Lung microvascular endothelial cell (primary cell): ENCODE measurements around the gene DAAM2. TPM values are rescaled to one million over a fixed set of nuclear protein-coding genes. Genes with fewer than 3 reads are reported as not detected.

Experiments
- DNase-seq, 2 donors: peaks; one replicate each; pipeline versions ENCODE4 v3.0.0 to v3.0.0-alpha.2; 2010; ENCODE audit warnings: low read depth in 2 of 2
- total RNA-seq: library from RNA; depleted of rRNA; stranded (reverse); fragments of >200 nt; gene quantifications from 2 replicates; pipeline ENCODE4 v1.2.1, GENCODE V29; 2014

Gene DAAM2
- total RNA-seq, 1 donor from 2014 or later, result 0.20 TPM

GRCh38 chr6:39907871-39908575 lies 115.8 kb downstream of the DAAM2 start:
- no peak for DNase-seq

- no peak for DNase-seq
These were observed 116.8 kb downstream of the DAAM2 start for GRCh38 chr6:39908838-39909583.

DNA sequence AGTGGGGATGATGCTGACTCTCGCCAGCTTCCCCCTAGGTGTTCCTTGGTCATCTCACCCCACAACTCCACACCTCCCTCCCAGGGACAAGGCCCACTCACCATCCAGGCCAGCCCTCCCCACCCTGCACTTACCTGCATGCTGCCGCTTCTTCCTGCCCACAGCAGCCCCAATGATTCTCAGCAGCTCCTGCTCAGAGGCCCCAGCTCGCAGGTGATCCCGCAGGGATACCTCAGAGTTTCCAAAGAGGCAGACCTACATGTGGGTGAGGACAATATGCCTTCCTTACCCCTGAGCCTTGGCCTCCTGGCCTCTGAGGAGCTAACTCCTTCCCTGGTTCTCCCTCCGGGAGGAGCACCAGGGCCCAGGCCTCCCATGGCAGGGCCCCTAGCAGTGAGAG lies 117.5 kb downstream of the DAAM2 start:
- no peak for DNase-seq

DNA sequence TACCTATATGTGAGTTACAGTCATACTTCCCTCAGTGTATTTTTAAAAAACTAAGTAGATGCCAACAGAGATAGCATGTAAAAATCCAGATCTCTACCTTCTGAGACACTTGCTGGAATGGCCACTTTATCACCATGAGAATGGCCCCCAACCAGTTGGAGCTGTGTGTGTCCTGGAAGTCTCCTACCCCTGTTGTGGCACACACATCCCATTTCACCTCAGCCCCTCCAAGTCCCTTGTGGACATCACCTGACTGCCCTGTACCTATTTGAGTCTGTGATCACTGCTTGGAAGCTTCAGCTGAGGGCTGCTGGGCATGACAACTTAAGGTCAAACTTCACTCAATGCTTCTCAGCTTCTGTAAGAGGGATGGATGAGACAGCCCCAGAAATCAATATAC lies 118.0 kb downstream of the DAAM2 start:
- DNase-seq, result no peak

DNA sequence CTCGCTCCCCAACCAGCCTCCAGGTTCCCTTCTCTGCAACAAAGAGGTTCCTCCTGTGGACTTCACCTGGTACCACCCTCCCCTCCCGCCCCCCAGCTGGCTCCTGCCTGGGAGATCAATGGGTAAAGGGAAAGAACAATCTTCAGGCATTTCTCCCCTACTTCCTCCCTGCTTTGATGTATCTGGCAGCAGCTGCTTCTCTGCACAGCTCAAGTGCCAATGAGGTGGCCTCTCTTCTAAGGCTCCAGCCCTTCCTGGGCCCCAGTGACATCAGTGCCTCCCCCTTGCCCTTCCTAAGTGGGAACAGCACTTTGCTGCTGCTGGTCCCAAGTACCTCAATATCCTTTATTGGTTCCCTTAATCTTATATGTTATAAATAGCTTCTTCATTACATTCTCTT lies 118.6 kb downstream of the DAAM2 start:
- no peak for DNase-seq

- no peak for DNase-seq
These were observed 119.4 kb downstream of the DAAM2 start for GRCh38 chr6:39911513-39912125.

- DNase-seq, result no peak
These were observed 120.3 kb downstream of the DAAM2 start for GRCh38 chr6:39912446-39912845.

DNA sequence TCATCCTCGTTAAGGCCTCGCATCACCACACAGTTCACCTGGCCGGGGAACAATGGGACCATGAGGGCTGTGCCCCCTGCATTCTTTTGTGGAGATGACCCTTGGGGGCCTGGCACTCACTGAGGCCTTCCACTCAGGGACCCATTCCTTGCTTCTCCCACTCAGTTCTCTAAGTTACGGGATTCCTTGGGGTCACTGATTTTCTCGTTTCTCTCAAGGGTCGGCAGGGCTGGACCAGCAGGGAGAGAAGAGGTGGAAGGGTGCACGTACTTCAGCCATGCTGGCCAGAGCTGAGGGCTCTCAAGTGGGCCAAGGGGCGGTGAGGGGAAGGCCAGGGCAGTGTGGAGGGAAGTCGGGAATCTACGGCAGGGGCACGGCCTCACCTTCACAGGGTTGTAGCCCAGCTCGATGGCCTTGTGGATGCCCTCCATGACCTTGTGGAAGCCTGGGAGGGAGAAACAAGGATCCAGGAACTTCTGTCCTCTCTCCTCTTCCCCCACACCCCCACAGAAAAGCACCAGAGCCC lies 121.3 kb downstream of the DAAM2 start:
- no peak for DNase-seq

GRCh38 chr6:39914239-39914638 lies 122.1 kb downstream of the DAAM2 start:
- DNase-seq, result no peak

DNA sequence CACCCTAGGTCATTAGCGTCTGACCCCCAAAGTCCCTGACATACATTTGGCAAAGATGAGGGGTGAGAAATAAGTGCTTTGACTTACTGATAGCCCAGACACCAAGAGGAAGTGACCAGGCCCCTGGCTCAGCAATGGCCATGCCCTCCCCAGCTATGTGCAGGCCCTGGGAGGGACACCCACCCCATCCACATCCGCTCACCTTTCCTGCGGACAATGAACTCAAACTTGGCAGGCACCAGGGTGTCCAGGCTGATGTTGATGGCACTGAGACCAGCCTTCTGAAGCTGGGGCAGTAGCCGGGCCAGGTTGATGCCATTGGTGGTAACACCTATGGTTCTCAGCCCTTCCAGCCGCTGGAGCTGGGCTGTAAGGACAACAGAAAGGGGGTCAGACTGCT lies 123.7 kb downstream of the DAAM2 start:
- DNase-seq, result no peak

DNA sequence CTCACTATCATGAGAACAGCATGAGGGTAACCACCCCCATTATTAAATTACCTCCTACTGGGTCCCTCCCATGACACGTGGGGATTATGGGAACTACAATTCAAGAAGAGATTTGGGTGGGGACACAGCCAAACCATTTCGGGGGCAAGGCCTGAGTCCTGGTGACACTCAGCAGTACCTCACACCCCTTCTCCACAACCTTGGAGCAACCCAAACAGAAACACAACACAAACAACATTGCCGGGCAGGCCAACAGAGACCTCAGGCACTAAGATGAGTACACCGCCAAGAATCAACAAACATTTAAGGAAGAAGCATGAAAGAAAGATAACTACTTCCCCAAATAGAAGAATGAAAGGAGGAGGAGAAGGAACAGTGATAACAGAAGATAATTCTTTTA lies 125.2 kb downstream of the DAAM2 start:
- no peak for DNase-seq

- no peak for DNase-seq
These were observed 125.8 kb downstream of the DAAM2 start for GRCh38 chr6:39917981-39918380.

- DNase-seq, result no peak
These were observed 126.7 kb downstream of the DAAM2 start for GRCh38 chr6:39918831-39919230.

DNA sequence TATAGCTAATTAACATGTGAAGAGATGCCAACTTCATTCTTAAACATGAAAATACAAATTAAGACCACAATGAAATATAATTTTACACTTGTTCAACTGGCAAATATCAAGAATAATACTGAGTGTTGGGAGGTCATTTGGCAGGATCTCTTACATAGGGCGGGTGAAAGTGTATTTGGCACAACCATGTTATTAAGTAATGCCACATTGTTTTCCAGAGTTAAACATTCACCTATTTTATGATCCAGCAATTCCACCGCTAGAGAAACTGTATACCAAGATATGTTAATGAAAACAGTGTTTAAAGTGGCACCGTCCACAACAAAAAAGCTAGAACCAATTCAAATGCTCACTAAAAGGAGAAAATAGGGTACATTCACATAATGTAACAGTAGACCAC lies 128.0 kb downstream of the DAAM2 start:
- DNase-seq, result no peak

DNA sequence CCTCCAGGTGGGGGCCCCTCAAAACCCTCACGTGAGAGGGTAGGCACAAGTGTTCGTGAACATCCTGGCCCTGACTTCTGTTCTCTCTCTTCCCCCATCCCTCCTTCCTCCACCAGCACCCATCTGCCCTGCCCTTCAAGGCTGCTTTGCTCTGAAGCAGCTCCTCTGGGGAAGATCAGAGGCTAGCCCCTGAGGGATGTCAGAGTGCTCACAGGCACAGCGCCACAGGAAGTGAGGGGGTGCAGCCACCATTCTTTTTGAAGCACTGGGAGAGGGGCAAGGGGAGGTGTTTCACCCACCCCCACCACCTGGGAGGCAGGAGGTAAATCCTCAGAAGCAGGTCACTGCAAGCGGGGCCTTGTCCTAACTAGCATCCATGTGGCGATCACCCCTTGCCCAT lies 130.6 kb downstream of the DAAM2 start:
- DNase-seq, result no peak

- DNase-seq, result no peak
These were observed 131.2 kb downstream of the DAAM2 start for GRCh38 chr6:39923394-39923793.

GRCh38 chr6:39923861-39924260 lies 131.7 kb downstream of the DAAM2 start:
- DNase-seq, result no peak

- no peak for DNase-seq
These were observed 132.1 kb downstream of the DAAM2 start for GRCh38 chr6:39924283-39924682.

GRCh38 chr6:39925191-39925930 lies 133.2 kb downstream of the DAAM2 start:
- DNase-seq, result no peak

DNA sequence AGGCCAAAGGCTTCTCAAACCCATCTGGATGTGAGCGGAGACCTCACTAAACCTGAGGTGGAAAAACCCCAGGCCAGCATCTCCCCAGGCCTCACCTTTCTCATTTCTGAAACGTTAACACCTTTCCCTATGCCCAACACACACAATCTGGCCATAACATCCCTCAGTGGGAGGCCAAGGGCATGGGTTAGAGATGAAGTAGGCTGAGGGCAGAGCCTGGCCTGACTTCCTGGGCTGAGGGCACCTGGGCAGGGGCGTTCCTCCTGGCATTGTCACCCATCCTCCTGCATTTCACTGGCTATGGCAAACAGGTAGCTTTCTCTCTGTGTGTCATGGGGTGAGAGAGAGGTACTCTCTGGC lies 133.7 kb downstream of the DAAM2 start:
- no peak for DNase-seq

- no peak for DNase-seq
These were observed 134.5 kb downstream of the DAAM2 start for GRCh38 chr6:39926668-39927067.

GRCh38 chr6:39927159-39927558 lies 135.0 kb downstream of the DAAM2 start:
- DNase-seq, result no peak
